GM23248 (cell line): ENCODE measurements around the gene PIEZO1. TPM values are rescaled to one million over a fixed set of nuclear protein-coding genes. Genes with fewer than 3 reads are reported as not detected.

Experiments used
- DNase-seq: peaks from one replicate; pipeline ENCODE4 v3.0.0-alpha.2; 2015
- H2AFZ ChIP-seq: fragments of 200-600 bp; sonication (generic); 2 replicates; pipeline ENCODE4 v1.6.1; 2016; ENCODE audit warnings: antibody characterized with exemption
- H3F3A ChIP-seq: fragments of 200-600 bp; sonication (generic); 2 replicates; pipeline ENCODE4 v1.6.1; 2016; ENCODE audit warnings: mild to moderate bottlenecking, antibody characterized with exemption, mixed run types; ENCODE audit not compliant: insufficient read depth
- H3K27ac ChIP-seq: fragments of 200-600 bp; sonication (generic); 2 replicates; pipeline ENCODE4 v1.5.1; 2016; ENCODE audit warnings: mild to moderate bottlenecking
- H3K27me3 ChIP-seq: fragments of 200-600 bp; sonication (generic); replicated peaks from 2 replicates; pipeline ENCODE4 v1.6.1; 2016; ENCODE audit warnings: mild to moderate bottlenecking; ENCODE audit not compliant: insufficient read depth
- H3K36me3 ChIP-seq: fragments of 200-600 bp; sonication (generic); 2 replicates; pipeline ENCODE4 v1.6.1; 2016; ENCODE audit warnings: low read depth, mild to moderate bottlenecking
- H3K4me1 ChIP-seq: fragments of 200-600 bp; sonication (generic); 2 replicates; pipeline ENCODE4 v1.6.1; 2016; ENCODE audit warnings: mild to moderate bottlenecking; ENCODE audit not compliant: insufficient read depth
- H3K4me2 ChIP-seq: fragments of 200-600 bp; sonication (generic); one replicate; pipeline ENCODE4 v1.6.1; 2016; ENCODE audit warnings: mild to moderate bottlenecking; ENCODE audit not compliant: unreplicated experiment
- H3K4me3 ChIP-seq: fragments of 200-600 bp; sonication (generic); 2 replicates; pipeline ENCODE4 v1.5.1; 2016; ENCODE audit warnings: mild to moderate bottlenecking
- H3K79me2 ChIP-seq: fragments of 200-600 bp; sonication (generic); 2 replicates; pipeline ENCODE4 v1.6.1; 2016; ENCODE audit warnings: mild to moderate bottlenecking; ENCODE audit not compliant: insufficient read depth
- H3K9ac ChIP-seq: fragments of 200-600 bp; sonication (generic); 2 replicates; pipeline ENCODE4 v1.6.1; 2016; ENCODE audit warnings: mild to moderate bottlenecking
- H3K9me2 ChIP-seq: fragments of 200-600 bp; sonication (generic); 2 replicates; pipeline ENCODE4 v1.6.1; 2016; ENCODE audit warnings: mixed run types, mild to moderate bottlenecking, moderate library complexity; ENCODE audit not compliant: insufficient read depth
- H3K9me3 ChIP-seq: fragments of 200-600 bp; sonication (generic); one replicate; pipeline ENCODE4 v1.6.1; 2017; ENCODE audit warnings: low read depth
- H4K20me1 ChIP-seq: fragments of 200-600 bp; sonication (generic); 2 replicates; pipeline ENCODE4 v1.6.0; 2016; ENCODE audit not compliant: insufficient read depth
- EZH2 ChIP-seq: fragments of 200-600 bp; sonication (generic); IDR thresholded peaks from 2 replicates; pipeline ENCODE4 v1.6.1; 2018; ENCODE audit warnings: antibody characterized with exemption, mild to moderate bottlenecking; ENCODE audit not compliant: insufficient read depth, poor library complexity, severe bottlenecking
- EZH2phosphoT487 ChIP-seq: fragments of 200-600 bp; sonication (generic); IDR thresholded peaks from 2 replicates; pipeline ENCODE4 v1.6.1; 2018; ENCODE audit warnings: antibody characterized with exemption, moderate library complexity, mild to moderate bottlenecking, low read depth; ENCODE audit not compliant: insufficient read depth
- WGBS, 2 experiments: methylation state at CpG; one replicate each; pipeline ENCODE4 v1.1.6; 2015 to 2017; ENCODE audit warnings: low lambda C conversion rate in 2 of 2, low coverage in 1 of 2; ENCODE audit errors: missing lambda C conversion rate in 2 of 2; 5-methylcytosine and 5-hydroxymethylcytosine counted together
- in situ Hi-C: fragments of 300-500 bp; cut with MboI; formaldehyde crosslinking; loops from 2 replicates; pipeline ENCODE4 v1.15.0; 2020
- polyA plus RNA-seq: library from polyadenylated mRNA; unstranded; fragments of >200 nt; fragmentation: Nextera tagmentation; extraction: Ambion mirVana; gene quantifications from 2 replicates; pipeline ENCODE4 v1.2.1, GENCODE V29; 2016
- total RNA-seq: library from RNA; depleted of rRNA; stranded (reverse); fragments of >200 nt; shearing (Covaris generic); gene quantifications from 2 replicates; pipeline ENCODE4 v1.2.3, GENCODE V29; 2014

Gene PIEZO1
- total and polyA plus RNA-seq, 2 experiments from 2014 or later, result 95.3 to 223 TPM

- Histone ChIP-seq H4K20me1 (no peaks in the 10 kb centered on the region), H3K4me1 (no peaks in the 10 kb centered on the region), H3K9me3 (no peaks in the 10 kb centered on the region), H3K36me3 (peaks cover 15% of the 10 kb centered on the region; the same call in 1 of the 2 replicates), H3K4me3 (no peak overlapping the region), H2AFZ (no peak overlapping the region), H3K9me2 (no peaks in the 10 kb centered on the region), H3K27ac (no peak overlapping the region), H3F3A (peaks cover 13% of the 10 kb centered on the region), H3K4me2 (no peak overlapping the region), H3K27me3 (no peaks in the 10 kb centered on the region), H3K9ac (no peak overlapping the region), H3K79me2 (0 out of 2 replicates have a peak, but pooled peaks cover 13% of the 10 kb centered on the region)
- no peak for TF ChIP-seq EZH2phosphoT487
- no peak for TF ChIP-seq EZH2
- in situ Hi-C loops, result no loop called here
- DNase-seq, result no peak
- 96 to 97% methylated on average over 53 to 58 of the region's 61 CpGs for WGBS, 2 experiments
Measured at GRCh38 chr16:88721815-88722755, 62.9 kb downstream of the PIEZO1 start.

GRCh38 chr16:88721236-88721635 lies 63.8 kb downstream of the PIEZO1 start:
- no peaks in the 10 kb centered on the region for H3K4me1 ChIP-seq
- no peaks in the 10 kb centered on the region for H3K27me3 ChIP-seq
- no peak overlapping the region for H3K4me2 ChIP-seq
- DNase-seq, result no peak
- 98 to 99% methylated on average over 8 to 17 of the region's 17 CpGs for WGBS, 2 experiments
- H2AFZ ChIP-seq, result no peak overlapping the region
- TF ChIP-seq EZH2phosphoT487 (no peak), EZH2 (no peak)
- peaks cover 15% of the 10 kb centered on the region for H3F3A ChIP-seq
- no peak overlapping the region for H3K27ac ChIP-seq
- in situ Hi-C loops, result no loop called here
- no peaks in the 10 kb centered on the region for H3K9me2 ChIP-seq
- H3K9ac ChIP-seq, result no peak overlapping the region
- no peaks in the 10 kb centered on the region for H3K9me3 ChIP-seq
- no peak overlapping the region for H3K4me3 ChIP-seq
- H3K36me3 ChIP-seq, result peaks cover 18% of the 10 kb centered on the region; the same call in 1 of the 2 replicates
- 0 out of 2 replicates have a peak, but pooled peaks cover 12% of the 10 kb centered on the region for H3K79me2 ChIP-seq
- no peaks in the 10 kb centered on the region for H4K20me1 ChIP-seq

DNA sequence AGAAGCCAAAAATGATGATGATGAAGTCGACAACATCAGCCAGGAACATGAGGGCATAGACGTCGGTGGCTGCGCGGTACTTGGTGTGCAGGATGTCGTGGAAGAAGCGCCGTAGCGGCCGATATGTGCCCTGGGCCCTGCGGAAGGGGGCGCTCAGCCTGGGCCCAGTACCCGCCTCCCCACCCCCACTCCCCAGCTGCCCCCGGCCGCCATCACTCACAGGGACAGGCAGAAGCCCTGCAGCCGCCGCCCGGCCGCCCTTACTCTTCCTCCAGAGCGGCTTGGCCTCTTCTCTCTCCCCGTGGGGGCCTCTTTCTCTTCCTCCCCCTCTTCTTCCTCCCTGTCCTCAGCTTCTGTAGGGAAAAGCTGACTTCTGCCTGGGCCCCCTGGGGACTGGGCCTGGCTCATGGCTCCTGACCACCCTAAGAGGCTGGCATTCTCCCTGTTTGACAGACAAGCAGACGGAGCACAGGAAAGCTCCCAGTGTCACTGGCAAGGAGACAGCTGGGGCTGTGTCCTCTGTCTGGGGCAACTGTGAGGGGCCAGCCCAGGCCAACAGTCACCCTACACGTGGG lies 64.5 kb downstream of the PIEZO1 start:
- in situ Hi-C loops, result no loop called here
- H4K20me1 ChIP-seq, result no peaks in the 10 kb centered on the region
- H3K36me3 ChIP-seq, result peaks cover 14% of the 10 kb centered on the region; the same call in 1 of the 2 replicates
- H3F3A ChIP-seq, result peaks cover 15% of the 10 kb centered on the region
- H3K4me1 ChIP-seq, result no peaks in the 10 kb centered on the region
- no peak overlapping the region for H2AFZ ChIP-seq
- H3K27ac ChIP-seq, result no peak overlapping the region
- 85 to 94% methylated on average over 8 to 23 of the region's 23 CpGs for WGBS, 2 experiments
- H3K9ac ChIP-seq, result no peak overlapping the region
- no peaks in the 10 kb centered on the region for H3K9me2 ChIP-seq
- H3K4me3 ChIP-seq, result no peak overlapping the region
- DNase-seq, result no peak
- no peak overlapping the region for H3K4me2 ChIP-seq
- 0 out of 2 replicates have a peak, but pooled peaks cover 9% of the 10 kb centered on the region for H3K79me2 ChIP-seq
- no peaks in the 10 kb centered on the region for H3K27me3 ChIP-seq
- H3K9me3 ChIP-seq, result no peaks in the 10 kb centered on the region
- TF ChIP-seq EZH2 (no peak), EZH2phosphoT487 (no peak)

DNA sequence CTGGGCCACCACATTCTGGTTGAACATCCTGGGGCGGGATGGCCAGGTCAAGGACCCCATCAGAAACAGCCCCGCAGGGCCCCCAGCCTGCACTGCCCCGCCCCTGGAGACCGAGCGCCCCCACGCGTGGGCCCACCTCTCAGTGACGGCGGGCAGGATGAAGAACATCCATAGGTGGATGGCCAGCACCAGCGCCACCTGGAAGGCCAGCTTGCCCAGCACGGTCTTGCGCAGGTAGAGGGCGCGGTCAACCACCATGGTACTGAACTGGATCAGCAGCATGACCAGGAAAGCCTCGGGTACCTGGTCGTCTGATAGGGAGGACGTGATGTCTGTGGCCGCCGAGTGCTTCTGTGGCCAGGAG lies 65.1 kb downstream of the PIEZO1 start:
- no peak overlapping the region for H2AFZ ChIP-seq
- no peak for DNase-seq
- no peak overlapping the region for H3K9ac ChIP-seq
- H3K27me3 ChIP-seq, result no peaks in the 10 kb centered on the region
- peaks cover 15% of the 10 kb centered on the region for H3F3A ChIP-seq
- H3K36me3 ChIP-seq, result peaks cover 14% of the 10 kb centered on the region; the same call in 1 of the 2 replicates
- no peak overlapping the region for H3K27ac ChIP-seq
- no peaks in the 10 kb centered on the region for H4K20me1 ChIP-seq
- no peaks in the 10 kb centered on the region for H3K9me2 ChIP-seq
- in situ Hi-C loops, result no loop called here
- WGBS, 2 experiments, result 95 to 100% methylated on average over 18 to 19 of the region's 19 CpGs
- no peak overlapping the region for H3K4me3 ChIP-seq
- H3K79me2 ChIP-seq, result 0 out of 2 replicates have a peak, but pooled peaks cover 9% of the 10 kb centered on the region
- no peak overlapping the region for H3K4me2 ChIP-seq
- H3K4me1 ChIP-seq, result no peaks in the 10 kb centered on the region
- no peak for TF ChIP-seq EZH2
- no peak for TF ChIP-seq EZH2phosphoT487
- no peaks in the 10 kb centered on the region for H3K9me3 ChIP-seq
